HG03342 (cell line): ENCODE results near the gene MTG2.

Experiments used
- ATAC-seq: cut with Tn5 transposase; IDR thresholded peaks from one replicate; pipeline ENCODE4 v1.9.1; 2021; ENCODE audit warnings: mild to moderate bottlenecking, moderate library complexity; ENCODE audit not compliant: unreplicated experiment

The MTG2 gene

GRCh38 chr20:62243106-62243505 lies 60.3 kb downstream of the MTG2 start:
- ATAC-seq = no peak

DNA sequence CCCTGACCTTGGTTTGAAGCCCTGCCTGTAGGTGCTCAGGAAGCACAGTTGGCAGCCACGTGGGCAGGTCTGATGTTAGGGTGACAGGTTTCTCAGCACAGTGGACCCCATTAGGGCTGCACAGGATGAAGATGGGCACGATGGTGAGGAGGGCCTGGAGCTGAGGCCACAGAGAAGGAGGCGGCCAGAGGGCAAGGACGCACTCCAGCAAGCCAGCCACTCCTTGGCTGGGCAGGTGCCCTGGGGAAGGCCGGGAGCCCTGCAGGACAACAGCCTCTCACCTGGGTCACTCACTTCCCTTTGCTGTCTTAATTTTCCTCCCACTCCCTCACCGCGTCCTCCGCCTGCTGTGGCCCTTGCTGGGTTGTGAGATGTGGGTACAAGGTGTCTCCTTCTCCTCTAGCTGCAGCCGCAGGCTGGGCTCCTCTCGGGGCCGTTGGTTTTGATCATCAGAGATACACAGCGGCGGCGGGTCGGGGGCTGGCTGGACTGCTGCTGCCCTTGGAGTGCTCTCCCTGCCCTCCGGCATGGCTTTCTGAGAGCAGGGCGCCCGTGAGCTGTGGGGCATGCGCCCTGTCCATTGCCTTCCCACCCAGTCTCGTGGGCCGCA lies 61.2 kb downstream of the MTG2 start:
- ATAC-seq = no peak

- no peak for ATAC-seq
Measured at GRCh38 chr20:62244644-62245108, 61.8 kb downstream of the MTG2 start.

DNA sequence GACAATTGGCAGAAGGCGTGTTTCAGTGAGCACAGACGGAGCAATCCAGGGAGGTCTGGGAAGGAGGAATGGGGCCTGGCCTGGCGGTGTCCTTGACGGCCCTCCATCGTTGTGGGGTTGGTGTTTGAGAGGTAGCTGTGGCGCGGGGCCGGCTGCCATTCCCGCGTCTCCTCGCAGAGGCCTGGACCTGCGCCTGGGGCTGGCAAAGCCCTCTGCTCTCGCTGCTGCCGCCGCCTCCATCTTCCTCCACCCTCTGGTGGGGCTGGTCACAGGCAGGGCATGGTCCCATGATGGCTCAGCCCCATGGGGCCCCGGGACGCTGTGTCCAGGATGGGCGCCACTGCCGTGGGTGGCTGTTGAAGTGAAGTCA lies 63.1 kb downstream of the MTG2 start:
- no peak for ATAC-seq

DNA sequence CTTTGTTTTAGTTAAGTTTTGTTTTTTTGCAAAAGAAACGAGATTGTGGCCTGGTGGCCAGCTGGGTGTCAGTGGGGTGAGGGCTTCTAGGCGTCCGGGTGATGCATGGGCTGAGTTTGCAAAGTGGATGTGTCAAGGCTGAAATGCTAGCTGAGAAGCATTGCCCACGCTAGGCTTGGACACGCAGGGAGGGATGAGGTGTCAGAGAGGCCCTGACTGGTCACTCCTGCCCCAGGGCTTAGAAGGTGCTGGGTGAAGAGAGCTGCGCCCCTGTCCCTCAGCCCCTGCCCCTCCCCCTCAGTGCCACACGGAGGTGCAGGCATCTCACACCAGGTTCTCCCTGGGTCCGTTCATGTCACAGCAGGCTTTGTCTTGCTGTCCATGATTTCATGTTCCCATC lies 63.6 kb downstream of the MTG2 start:
- ATAC-seq = no peak

GRCh38 chr20:62246872-62247652 lies 64.2 kb downstream of the MTG2 start:
- no peak for ATAC-seq

- ATAC-seq = no peak
Measured at GRCh38 chr20:62248890-62249560, 66.2 kb downstream of the MTG2 start.

DNA sequence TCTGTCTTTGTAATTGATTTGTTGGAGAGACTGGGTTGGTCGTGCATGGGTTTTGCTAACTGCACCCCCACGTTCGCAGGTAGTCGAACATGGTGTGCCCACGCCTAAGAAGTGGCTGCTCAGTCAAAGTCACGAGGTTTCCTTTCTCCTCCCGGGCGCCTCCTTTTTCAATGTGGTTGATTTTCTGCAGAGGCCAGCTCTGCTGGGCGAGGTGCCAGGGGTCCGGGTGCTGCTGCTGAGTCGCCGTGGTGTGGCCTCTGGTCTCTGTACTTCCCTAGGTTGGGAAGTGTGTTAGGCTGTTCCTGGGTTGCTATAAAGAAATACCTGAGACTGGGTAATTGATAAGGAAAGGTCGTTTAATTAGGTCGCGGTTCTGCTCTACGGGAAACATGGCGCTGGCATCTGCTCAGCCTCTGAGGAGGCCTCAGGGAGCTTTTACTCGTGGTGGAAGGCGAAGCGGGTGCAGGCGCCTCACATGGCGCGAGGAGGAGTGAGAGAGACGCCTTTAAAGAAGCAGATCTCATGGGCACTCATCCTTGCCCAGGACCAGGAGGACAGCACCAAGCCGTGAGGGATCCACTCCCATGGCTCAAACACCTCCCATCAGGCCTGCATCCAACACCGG lies 69.6 kb downstream of the MTG2 start:
- no peak for ATAC-seq
